Urothelium cell line (cell line): ENCODE results near the gene GM2A.
"Not testable (repeated sequence)": the region's sequence is repeated elsewhere in the genome, so short reads cannot be mapped to it uniquely, and the experiment has no call there.

ENCODE experiments used
- DNase-seq: peaks from one replicate; pipeline ENCODE4 v3.0.0; 2011; ENCODE audit warnings: low spot score, mixed read lengths
- FAIRE-seq: peaks from 2 replicates; lab custom pipeline; 2011; peaks lifted over from hg19 to GRCh38; lab: Jason Lieb, UNC

The GM2A gene

GRCh38 chr5:151227918-151228447 lies 25.0 kb upstream of the GM2A start:
- DNase-seq (no peak), FAIRE-seq (no peak)

- no peak for FAIRE-seq
Observed at GRCh38 chr5:151228986-151229385, 24.0 kb upstream of the GM2A start.

GRCh38 chr5:151230048-151230680 lies 22.8 kb upstream of the GM2A start:
- DNase-seq (no peak), FAIRE-seq (no peak)

More at GRCh38 chr5:151228986-151229385, 24.0 kb upstream of the GM2A start:
- DNase-seq, result no peak

- DNase-seq (no peak), FAIRE-seq (no peak)
Observed at GRCh38 chr5:151231359-151231758, 21.6 kb upstream of the GM2A start.

- DNase-seq (no peak), FAIRE-seq (no peak)
Observed at GRCh38 chr5:151233616-151234085, 19.3 kb upstream of the GM2A start.

GRCh38 chr5:151234476-151235238 lies 18.3 kb upstream of the GM2A start:
- FAIRE-seq (no peak), DNase-seq (peak; percentile 55)

- not testable (repeated sequence) for FAIRE-seq, DNase-seq
Observed at GRCh38 chr5:151235239-151235571, 17.8 kb upstream of the GM2A start.

- DNase-seq (no peak), FAIRE-seq (no peak)
Observed at GRCh38 chr5:151236888-151237287, 16.1 kb upstream of the GM2A start.

GRCh38 chr5:151237685-151238084 lies 15.3 kb upstream of the GM2A start:
- DNase-seq, result no peak
- no peak for FAIRE-seq

- FAIRE-seq, result no peak
- DNase-seq, result no peak
Observed at GRCh38 chr5:151238303-151238741, 14.7 kb upstream of the GM2A start.

GRCh38 chr5:151239237-151239861 lies 13.6 kb upstream of the GM2A start:
- DNase-seq, result peak; percentile 83
- no peak for FAIRE-seq

GRCh38 chr5:151240268-151240835 lies 12.6 kb upstream of the GM2A start:
- DNase-seq, FAIRE-seq: not testable (repeated sequence)

- DNase-seq (no peak), FAIRE-seq (no peak)
Observed at GRCh38 chr5:151240924-151241635, 11.9 kb upstream of the GM2A start.

- DNase-seq (no peak), FAIRE-seq (no peak)
Observed at GRCh38 chr5:151243127-151243526, 9.9 kb upstream of the GM2A start.

GRCh38 chr5:151243564-151243963 lies 9.4 kb upstream of the GM2A start:
- DNase-seq, result no peak

GRCh38 chr5:151244206-151244605 lies 8.8 kb upstream of the GM2A start:
- FAIRE-seq, result no peak
- no peak for DNase-seq

More at GRCh38 chr5:151243564-151243963, 9.4 kb upstream of the GM2A start:
- no peak for FAIRE-seq

GRCh38 chr5:151245680-151246219 lies 7.2 kb upstream of the GM2A start:
- FAIRE-seq (no peak), DNase-seq (no peak)

GRCh38 chr5:151248651-151249050 lies 4.3 kb upstream of the GM2A start:
- no peak for FAIRE-seq

GRCh38 chr5:151249281-151249680 lies 3.7 kb upstream of the GM2A start:
- FAIRE-seq (no peak), DNase-seq (no peak)

More at GRCh38 chr5:151248651-151249050, 4.3 kb upstream of the GM2A start:
- no peak for DNase-seq

GRCh38 chr5:151250346-151251000 lies 2.5 kb upstream of the GM2A start:
- FAIRE-seq (no peak), DNase-seq (no peak)
